Smooth muscle cell (in vitro differentiated cells): ENCODE data around the gene PRDM16. TPM values are rescaled to one million over a fixed set of nuclear protein-coding genes. Genes with fewer than 3 reads are reported as not detected.
A peak's percentile ranks its signal among the peaks of the same experiment; 100 is the strongest.

Experiments used
- DNase-seq: peaks from one replicate; lab custom pipeline; 2025; ENCODE audit not compliant: unreplicated experiment; lab: John Stamatoyannopoulos, UW
- H2AFZ ChIP-seq: fragments of 200-600 bp; sonication (generic); 2 replicates; pipeline ENCODE4 v1.6.0; 2016; ENCODE audit warnings: antibody characterized with exemption, low read depth, mild to moderate bottlenecking
- H3F3A ChIP-seq: fragments of 200-600 bp; sonication (generic); 2 replicates; pipeline ENCODE4 v1.6.0; 2017; ENCODE audit warnings: antibody characterized with exemption, low read depth
- H3K27ac ChIP-seq: fragments of 200-600 bp; sonication (generic); 2 replicates; pipeline ENCODE4 v1.5.1; 2016; ENCODE audit warnings: low read depth, mild to moderate bottlenecking
- H3K27me3 ChIP-seq: fragments of 200-600 bp; sonication (generic); 2 replicates; pipeline ENCODE4 v1.6.1; 2016; ENCODE audit warnings: low read depth, mild to moderate bottlenecking
- H3K36me3 ChIP-seq: fragments of 200-600 bp; sonication (generic); 2 replicates; pipeline ENCODE4 v1.5.1; 2016; ENCODE audit warnings: low read depth
- H3K4me1 ChIP-seq: fragments of 200-600 bp; sonication (generic); 2 replicates; pipeline ENCODE4 v1.5.1; 2016; ENCODE audit warnings: low read depth
- H3K4me2 ChIP-seq: fragments of 200-600 bp; sonication (generic); 2 replicates; pipeline ENCODE4 v1.6.0; 2016; ENCODE audit warnings: mild to moderate bottlenecking
- H3K4me3 ChIP-seq: fragments of 200-600 bp; sonication (generic); 2 replicates; pipeline ENCODE4 v1.5.1; 2016; ENCODE audit warnings: mild to moderate bottlenecking
- H3K79me2 ChIP-seq: fragments of 200-600 bp; sonication (generic); 2 replicates; pipeline ENCODE4 v1.6.0; 2016; ENCODE audit warnings: low read depth, mild to moderate bottlenecking
- H3K9ac ChIP-seq: fragments of 200-600 bp; sonication (generic); 2 replicates; pipeline ENCODE4 v1.6.0; 2016; ENCODE audit warnings: low read depth
- H3K9me3 ChIP-seq: fragments of 200-600 bp; sonication (generic); replicated peaks from 2 replicates; pipeline ENCODE4 v1.5.1; 2016; ENCODE audit warnings: low read depth
- H4K20me1 ChIP-seq: fragments of 200-600 bp; sonication (generic); 2 replicates; pipeline ENCODE4 v1.6.0; 2016; ENCODE audit warnings: low read depth
- WGBS: methylation state at CpG from one replicate; pipeline ENCODE4 v1.1.7; 2016; ENCODE audit warnings: low lambda C conversion rate; 5-methylcytosine and 5-hydroxymethylcytosine counted together
- polyA plus RNA-seq: library from polyadenylated mRNA; unstranded; fragments of >200 nt; fragmentation: Nextera tagmentation; extraction: Ambion mirVana; gene quantifications from 2 replicates; pipeline ENCODE4 v1.2.1, GENCODE V29; 2016
- total RNA-seq: library from RNA; depleted of rRNA; stranded (reverse); fragments of >200 nt; gene quantifications from 2 replicates; pipeline ENCODE4 v1.2.3, GENCODE V29; 2014
- TF ChIP-seq, protein P1 (sequence below): fragments of 200-600 bp; sonication (generic); IDR thresholded peaks from 2 replicates; pipeline ENCODE4 v1.5.1; 2017; ENCODE audit warnings: borderline replicate concordance, mild to moderate bottlenecking, antibody characterized with exemption; ENCODE audit not compliant: insufficient read depth, poor library complexity, severe bottlenecking

PRDM16 gene
- total and polyA plus RNA-seq, 2 experiments from 2014 or later: 0.72 to 1.3 TPM

DNA sequence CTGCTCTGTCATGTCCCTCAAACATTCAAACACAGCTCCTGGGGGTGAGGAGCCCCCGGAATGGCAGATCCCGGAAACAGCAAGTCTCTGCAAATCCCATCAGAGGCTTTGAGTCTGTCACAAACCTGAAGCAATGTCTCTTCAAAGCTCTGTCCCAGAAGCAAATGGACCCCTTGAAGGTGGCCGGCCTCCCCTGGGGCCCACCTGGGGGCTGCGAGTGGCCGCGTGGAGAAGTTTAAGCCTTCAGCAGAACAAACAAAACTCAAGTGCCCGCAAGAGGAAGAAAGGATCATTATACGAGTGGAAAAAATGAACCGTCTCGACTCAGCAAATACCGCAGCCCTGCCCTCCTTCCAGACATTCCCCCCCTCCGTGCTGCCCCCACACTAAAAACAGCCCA, 53.3 kb downstream of the PRDM16 start:
- Histone ChIP-seq H3K36me3 (no peaks in the 10 kb centered on the region), H3K27ac (no peak overlapping the region), H3K9ac (no peak overlapping the region), H3F3A (no peaks in the 10 kb centered on the region), H3K9me3 (no peaks in the 10 kb centered on the region), H3K4me2 (peak overlapping the region; percentile 59), H3K27me3 (no peaks in the 10 kb centered on the region), H2AFZ (no peak overlapping the region), H3K79me2 (no peaks in the 10 kb centered on the region), H3K4me1 (peaks cover 55% of the 10 kb centered on the region), H3K4me3 (no peak overlapping the region), H4K20me1 (no peaks in the 10 kb centered on the region)
- DNase-seq: no peak
- 44% methylated on average over 12 of the region's 12 CpGs for WGBS
- TF ChIP-seq, protein P1, sequence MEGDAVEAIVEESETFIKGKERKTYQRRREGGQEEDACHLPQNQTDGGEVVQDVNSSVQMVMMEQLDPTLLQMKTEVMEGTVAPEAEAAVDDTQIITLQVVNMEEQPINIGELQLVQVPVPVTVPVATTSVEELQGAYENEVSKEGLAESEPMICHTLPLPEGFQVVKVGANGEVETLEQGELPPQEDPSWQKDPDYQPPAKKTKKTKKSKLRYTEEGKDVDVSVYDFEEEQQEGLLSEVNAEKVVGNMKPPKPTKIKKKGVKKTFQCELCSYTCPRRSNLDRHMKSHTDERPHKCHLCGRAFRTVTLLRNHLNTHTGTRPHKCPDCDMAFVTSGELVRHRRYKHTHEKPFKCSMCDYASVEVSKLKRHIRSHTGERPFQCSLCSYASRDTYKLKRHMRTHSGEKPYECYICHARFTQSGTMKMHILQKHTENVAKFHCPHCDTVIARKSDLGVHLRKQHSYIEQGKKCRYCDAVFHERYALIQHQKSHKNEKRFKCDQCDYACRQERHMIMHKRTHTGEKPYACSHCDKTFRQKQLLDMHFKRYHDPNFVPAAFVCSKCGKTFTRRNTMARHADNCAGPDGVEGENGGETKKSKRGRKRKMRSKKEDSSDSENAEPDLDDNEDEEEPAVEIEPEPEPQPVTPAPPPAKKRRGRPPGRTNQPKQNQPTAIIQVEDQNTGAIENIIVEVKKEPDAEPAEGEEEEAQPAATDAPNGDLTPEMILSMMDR: no peak

DNA sequence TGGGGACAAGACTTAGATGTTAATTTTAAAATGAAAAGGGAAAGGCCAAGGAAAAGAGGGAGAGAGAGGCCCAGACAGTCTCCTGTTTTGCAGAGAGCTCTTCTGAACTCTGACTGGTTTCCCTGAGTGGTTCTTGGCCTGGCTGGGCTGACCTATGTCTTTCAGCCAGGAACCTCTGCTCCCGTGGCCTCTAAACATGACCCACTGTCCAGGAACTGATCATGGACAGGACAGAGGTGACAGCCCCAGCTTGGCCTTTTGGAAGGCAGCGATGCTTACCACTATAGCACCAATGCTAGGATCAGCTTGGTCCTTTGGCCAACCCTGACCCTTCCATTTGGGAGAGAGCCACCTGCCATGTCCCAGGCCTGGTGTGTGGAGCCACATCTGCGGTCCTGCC, 55.2 kb downstream of the PRDM16 start:
- no peak overlapping the region for H3K4me3 ChIP-seq
- no peaks in the 10 kb centered on the region for H3K36me3 ChIP-seq
- no peaks in the 10 kb centered on the region for H4K20me1 ChIP-seq
- H3K9me3 ChIP-seq: no peaks in the 10 kb centered on the region
- no peak for DNase-seq
- H3K4me1 ChIP-seq: peaks cover 60% of the 10 kb centered on the region
- H3K79me2 ChIP-seq: no peaks in the 10 kb centered on the region
- H3K27me3 ChIP-seq: no peaks in the 10 kb centered on the region
- no peak overlapping the region for H3K27ac ChIP-seq
- TF ChIP-seq, protein P1: no peak
- 100% methylated on average over 3 of the region's 3 CpGs for WGBS
- no peak overlapping the region for H3K9ac ChIP-seq
- no peak overlapping the region for H3K4me2 ChIP-seq
- H3F3A ChIP-seq: no peaks in the 10 kb centered on the region
- H2AFZ ChIP-seq: no peak overlapping the region

DNA sequence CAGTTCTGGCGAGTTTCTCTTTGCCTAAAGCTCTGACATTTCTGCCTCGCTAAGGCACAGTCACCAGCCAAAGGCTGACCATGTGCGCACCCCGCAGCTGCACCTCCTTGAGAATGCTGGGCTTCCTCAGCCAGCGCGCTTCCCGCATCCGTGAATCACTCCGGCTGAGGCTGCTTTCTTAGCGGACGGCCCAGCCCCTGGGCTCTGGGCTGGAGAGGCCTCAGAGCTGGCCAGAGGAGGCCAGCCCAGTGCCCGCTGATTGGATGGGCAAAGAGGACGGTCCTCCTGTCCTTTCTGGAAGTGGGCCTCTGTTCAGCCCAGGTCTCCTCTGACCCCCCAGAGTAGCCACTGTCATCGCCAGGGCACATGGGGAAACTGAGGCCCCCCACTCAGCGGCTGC, 56.1 kb downstream of the PRDM16 start:
- TF ChIP-seq, protein P1: no peak
- no peak overlapping the region for H3K9ac ChIP-seq
- no peak for DNase-seq
- no peaks in the 10 kb centered on the region for H3K79me2 ChIP-seq
- no peak overlapping the region for H3K4me2 ChIP-seq
- no peak overlapping the region for H2AFZ ChIP-seq
- H3K9me3 ChIP-seq: no peaks in the 10 kb centered on the region
- no peak overlapping the region for H3K4me3 ChIP-seq
- no peaks in the 10 kb centered on the region for H3K36me3 ChIP-seq
- no peaks in the 10 kb centered on the region for H4K20me1 ChIP-seq
- no peak overlapping the region for H3K27ac ChIP-seq
- WGBS: 89% methylated on average over 15 of the region's 15 CpGs
- peaks cover 58% of the 10 kb centered on the region for H3K4me1 ChIP-seq
- H3K27me3 ChIP-seq: no peaks in the 10 kb centered on the region
- no peaks in the 10 kb centered on the region for H3F3A ChIP-seq

DNA sequence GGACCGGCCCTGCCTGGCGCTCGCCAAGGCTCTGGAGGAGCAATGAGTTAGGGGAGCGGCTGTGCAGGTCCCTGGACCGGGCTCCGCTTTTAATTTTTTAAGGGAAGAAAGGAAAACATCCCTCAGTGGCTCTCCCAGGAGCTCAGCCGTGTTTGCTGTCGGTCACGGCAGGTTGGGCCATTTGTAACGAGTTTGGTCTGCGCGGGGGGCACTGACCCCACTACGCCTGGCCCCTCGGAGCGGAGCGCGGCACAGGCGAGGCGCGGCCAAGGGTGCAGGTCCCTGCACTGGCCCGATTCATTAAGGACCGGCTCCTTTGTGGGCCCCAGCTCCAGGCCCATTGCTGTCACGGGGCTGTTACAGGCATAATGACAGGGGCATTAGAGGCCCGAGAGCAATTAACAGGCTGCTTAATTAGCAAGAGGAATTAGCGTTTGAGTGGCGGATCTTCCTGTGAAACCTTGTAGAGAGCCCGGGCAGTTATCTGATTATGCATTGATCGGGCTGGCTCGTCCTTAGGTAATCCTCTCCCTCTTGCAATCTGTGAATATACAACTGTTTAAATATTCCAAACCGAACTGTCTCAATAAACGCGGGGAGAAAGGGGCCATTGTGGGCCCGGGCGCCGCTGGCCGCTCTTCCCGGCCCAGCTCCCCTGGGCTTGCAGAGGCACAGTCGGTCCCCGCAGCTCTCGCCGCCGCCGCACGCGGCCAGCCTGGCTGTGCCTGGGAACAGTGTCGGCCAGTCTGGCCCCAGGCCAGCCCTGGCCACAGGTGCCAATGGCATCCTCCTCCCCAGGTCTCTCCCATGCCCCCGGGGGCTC, 56.8 kb downstream of the PRDM16 start:
- WGBS: 92% methylated on average over 47 of the region's 47 CpGs
- no peaks in the 10 kb centered on the region for H3F3A ChIP-seq
- H4K20me1 ChIP-seq: no peaks in the 10 kb centered on the region
- peaks cover 54% of the 10 kb centered on the region for H3K4me1 ChIP-seq
- H3K79me2 ChIP-seq: no peaks in the 10 kb centered on the region
- H3K9ac ChIP-seq: no peak overlapping the region
- no peaks in the 10 kb centered on the region for H3K36me3 ChIP-seq
- DNase-seq: no peak
- H3K9me3 ChIP-seq: no peaks in the 10 kb centered on the region
- no peak overlapping the region for H3K4me2 ChIP-seq
- no peak overlapping the region for H2AFZ ChIP-seq
- H3K27me3 ChIP-seq: no peaks in the 10 kb centered on the region
- H3K27ac ChIP-seq: no peak overlapping the region
- H3K4me3 ChIP-seq: no peak overlapping the region
- TF ChIP-seq, protein P1: no peak
